Measurements from ENCODE around the gene STBD1.

Gene STBD1

GRCh38 chr4:76308548-76308947 is 2.0 kb downstream of the STBD1 start:
- H3K4me1 ChIP-seq (ENCODE audit: insufficient read depth, low read length), result peaks cover 4% of the 10 kb centered on the region; the same call in 1 of the 2 replicates
- H3K27ac ChIP-seq (ENCODE audit: low read length), result no peak overlapping the region
- peaks cover 45% of the 10 kb centered on the region for H3K27me3 ChIP-seq (ENCODE audit: insufficient read depth, low read length)
- no peak overlapping the region for H3K9ac ChIP-seq (ENCODE audit: low read depth, low read length)
- H3K9me3 ChIP-seq (ENCODE audit: insufficient read depth, low read depth, low read length), result no peaks in the 10 kb centered on the region
- peaks cover 7% of the 10 kb centered on the region for H3K36me3 ChIP-seq (ENCODE audit: insufficient read depth, low read depth, low read length)
- H3K4me3 ChIP-seq (ENCODE audit: low read length), result no peak overlapping the region

GRCh38 chr4:76309939-76310550 is 3.5 kb downstream of the STBD1 start:
- Histone ChIP-seq H3K4me1 (ENCODE audit: insufficient read depth, low read length) (peaks cover 4% of the 10 kb centered on the region; the same call in 1 of the 2 replicates), H3K27me3 (ENCODE audit: insufficient read depth, low read length) (peaks cover 34% of the 10 kb centered on the region), H3K4me3 (ENCODE audit: low read length) (no peak overlapping the region), H3K36me3 (ENCODE audit: insufficient read depth, low read depth, low read length) (peaks cover 7% of the 10 kb centered on the region), H3K9ac (ENCODE audit: low read depth, low read length) (no peak overlapping the region), H3K9me3 (ENCODE audit: insufficient read depth, low read depth, low read length) (no peaks in the 10 kb centered on the region), H3K27ac (ENCODE audit: low read length) (no peak overlapping the region)

- no peak overlapping the region for H3K27ac ChIP-seq (ENCODE audit: low read length)
- H3K9me3 ChIP-seq (ENCODE audit: insufficient read depth, low read depth, low read length), result no peaks in the 10 kb centered on the region
- no peak overlapping the region for H3K4me3 ChIP-seq (ENCODE audit: low read length)
- H3K27me3 ChIP-seq (ENCODE audit: insufficient read depth, low read length), result peaks cover 28% of the 10 kb centered on the region
- H3K4me1 ChIP-seq (ENCODE audit: insufficient read depth, low read length), result peaks cover 1% of the 10 kb centered on the region; the same call in 1 of the 2 replicates
- H3K9ac ChIP-seq (ENCODE audit: low read depth, low read length), result no peak overlapping the region
- H3K36me3 ChIP-seq (ENCODE audit: insufficient read depth, low read depth, low read length), result peaks cover 7% of the 10 kb centered on the region
These were observed 4.2 kb downstream of the STBD1 start for GRCh38 chr4:76310683-76311082.

- Histone ChIP-seq H3K9ac (ENCODE audit: low read depth, low read length) (no peak overlapping the region), H3K36me3 (ENCODE audit: insufficient read depth, low read depth, low read length) (peaks cover 7% of the 10 kb centered on the region), H3K27ac (ENCODE audit: low read length) (no peak overlapping the region), H3K27me3 (ENCODE audit: insufficient read depth, low read length) (peaks cover 19% of the 10 kb centered on the region), H3K4me3 (ENCODE audit: low read length) (no peak overlapping the region), H3K4me1 (ENCODE audit: insufficient read depth, low read length) (no peaks in the 10 kb centered on the region), H3K9me3 (ENCODE audit: insufficient read depth, low read depth, low read length) (no peaks in the 10 kb centered on the region)
These were observed 5.4 kb downstream of the STBD1 start for GRCh38 chr4:76311896-76312331.

- Histone ChIP-seq H3K36me3 (ENCODE audit: insufficient read depth, low read depth, low read length) (peaks cover 7% of the 10 kb centered on the region), H3K9me3 (ENCODE audit: insufficient read depth, low read depth, low read length) (no peaks in the 10 kb centered on the region), H3K27ac (ENCODE audit: low read length) (no peak overlapping the region), H3K4me3 (ENCODE audit: low read length) (no peak overlapping the region), H3K9ac (ENCODE audit: low read depth, low read length) (no peak overlapping the region), H3K27me3 (ENCODE audit: insufficient read depth, low read length) (peaks cover 13% of the 10 kb centered on the region), H3K4me1 (ENCODE audit: insufficient read depth, low read length) (no peaks in the 10 kb centered on the region)
These were observed 5.9 kb downstream of the STBD1 start for GRCh38 chr4:76312457-76312856.

- Histone ChIP-seq H3K27me3 (ENCODE audit: insufficient read depth, low read length) (peaks cover 2% of the 10 kb centered on the region; the same call in 1 of the 2 replicates), H3K27ac (ENCODE audit: low read length) (no peak overlapping the region), H3K4me1 (ENCODE audit: insufficient read depth, low read length) (no peaks in the 10 kb centered on the region), H3K36me3 (ENCODE audit: insufficient read depth, low read depth, low read length) (peaks cover 7% of the 10 kb centered on the region), H3K9me3 (ENCODE audit: insufficient read depth, low read depth, low read length) (no peaks in the 10 kb centered on the region), H3K4me3 (ENCODE audit: low read length) (no peak overlapping the region), H3K9ac (ENCODE audit: low read depth, low read length) (no peak overlapping the region)
These were observed 7.0 kb downstream of the STBD1 start for GRCh38 chr4:76313547-76313946.

GRCh38 chr4:76315267-76315918 is 8.9 kb downstream of the STBD1 start:
- H3K4me1 ChIP-seq (ENCODE audit: insufficient read depth, low read length), result no peaks in the 10 kb centered on the region
- H3K27ac ChIP-seq (ENCODE audit: low read length), result no peak overlapping the region
- no peak overlapping the region for H3K9ac ChIP-seq (ENCODE audit: low read depth, low read length)
- no peaks in the 10 kb centered on the region for H3K36me3 ChIP-seq (ENCODE audit: insufficient read depth, low read depth, low read length)
- H3K4me3 ChIP-seq (ENCODE audit: low read length), result no peak overlapping the region
- no peaks in the 10 kb centered on the region for H3K9me3 ChIP-seq (ENCODE audit: insufficient read depth, low read depth, low read length)
- H3K27me3 ChIP-seq (ENCODE audit: insufficient read depth, low read length), result no peaks in the 10 kb centered on the region

GRCh38 chr4:76316131-76316530 is 9.6 kb downstream of the STBD1 start:
- Histone ChIP-seq H3K9ac (ENCODE audit: low read depth, low read length) (no peak overlapping the region), H3K36me3 (ENCODE audit: insufficient read depth, low read depth, low read length) (no peaks in the 10 kb centered on the region), H3K4me1 (ENCODE audit: insufficient read depth, low read length) (no peaks in the 10 kb centered on the region), H3K4me3 (ENCODE audit: low read length) (no peak overlapping the region), H3K27ac (ENCODE audit: low read length) (no peak overlapping the region), H3K9me3 (ENCODE audit: insufficient read depth, low read depth, low read length) (no peaks in the 10 kb centered on the region), H3K27me3 (ENCODE audit: insufficient read depth, low read length) (no peaks in the 10 kb centered on the region)

GRCh38 chr4:76322236-76322635 is 15.7 kb downstream of the STBD1 start:
- Histone ChIP-seq H3K27me3 (ENCODE audit: insufficient read depth, low read length) (no peaks in the 10 kb centered on the region), H3K4me3 (ENCODE audit: low read length) (no peak overlapping the region), H3K9me3 (ENCODE audit: insufficient read depth, low read depth, low read length) (peaks cover 18% of the 10 kb centered on the region), H3K36me3 (ENCODE audit: insufficient read depth, low read depth, low read length) (no peaks in the 10 kb centered on the region), H3K4me1 (ENCODE audit: insufficient read depth, low read length) (no peaks in the 10 kb centered on the region), H3K9ac (ENCODE audit: low read depth, low read length) (no peak overlapping the region), H3K27ac (ENCODE audit: low read length) (no peak overlapping the region)

GRCh38 chr4:76325072-76325471 is 18.5 kb downstream of the STBD1 start:
- no peak overlapping the region for H3K9ac ChIP-seq (ENCODE audit: low read depth, low read length)
- H3K9me3 ChIP-seq (ENCODE audit: insufficient read depth, low read depth, low read length), result peaks cover 18% of the 10 kb centered on the region
- no peaks in the 10 kb centered on the region for H3K27me3 ChIP-seq (ENCODE audit: insufficient read depth, low read length)
- H3K4me3 ChIP-seq (ENCODE audit: low read length), result no peak overlapping the region
- H3K4me1 ChIP-seq (ENCODE audit: insufficient read depth, low read length), result no peaks in the 10 kb centered on the region
- no peaks in the 10 kb centered on the region for H3K36me3 ChIP-seq (ENCODE audit: insufficient read depth, low read depth, low read length)
- H3K27ac ChIP-seq (ENCODE audit: low read length), result no peak overlapping the region

- Histone ChIP-seq H3K9ac (ENCODE audit: low read depth, low read length) (no peak overlapping the region), H3K27me3 (ENCODE audit: insufficient read depth, low read length) (no peaks in the 10 kb centered on the region), H3K27ac (ENCODE audit: low read length) (no peak overlapping the region), H3K36me3 (ENCODE audit: insufficient read depth, low read depth, low read length) (no peaks in the 10 kb centered on the region), H3K4me1 (ENCODE audit: insufficient read depth, low read length) (no peaks in the 10 kb centered on the region), H3K9me3 (ENCODE audit: insufficient read depth, low read depth, low read length) (peaks cover 18% of the 10 kb centered on the region), H3K4me3 (ENCODE audit: low read length) (no peak overlapping the region)
These were observed 20.0 kb downstream of the STBD1 start for GRCh38 chr4:76326515-76326914.

GRCh38 chr4:76334885-76335284 is 28.4 kb downstream of the STBD1 start:
- no peaks in the 10 kb centered on the region for H3K9me3 ChIP-seq (ENCODE audit: insufficient read depth, low read depth, low read length)
- no peaks in the 10 kb centered on the region for H3K4me1 ChIP-seq (ENCODE audit: insufficient read depth, low read length)

More at GRCh38 chr4:76334885-76335284, 28.4 kb downstream of the STBD1 start:
- H3K4me3 ChIP-seq (ENCODE audit: low read length), result no peak overlapping the region
- no peak overlapping the region for H3K9ac ChIP-seq (ENCODE audit: low read depth, low read length)
- no peaks in the 10 kb centered on the region for H3K27me3 ChIP-seq (ENCODE audit: insufficient read depth, low read length)
- no peak overlapping the region for H3K27ac ChIP-seq (ENCODE audit: low read length)
- no peaks in the 10 kb centered on the region for H3K36me3 ChIP-seq (ENCODE audit: insufficient read depth, low read depth, low read length)

All from iPS-20b (cell line).